Suprapubic skin (tissue), 4 donors: ENCODE measurements around the gene ZNF804A.

ENCODE experiments used
- EP300 ChIP-seq: sonication (generic); formaldehyde crosslinking; IDR thresholded peaks from one replicate; pipeline ENCODE4 v1.6.1; 2017; ENCODE audit warnings: antibody characterized with exemption
- POLR2A ChIP-seq, 2 donors: fragments of 450-650 bp; IDR thresholded peaks; one replicate each; pipeline ENCODE4 v1.6.1; 2017; ENCODE audit warnings: antibody characterized with exemption in 2 of 2, mild to moderate bottlenecking in 2 of 2, moderate library complexity in 2 of 2
- POLR2AphosphoS5 ChIP-seq, 3 donors: sonication (generic); formaldehyde crosslinking; IDR thresholded peaks; one replicate each; pipeline ENCODE4 v1.6.1; 2017; ENCODE audit warnings: antibody characterized with exemption in 3 of 3
- TF ChIP-seq, protein P1 (sequence below), 2 donors: fragments of 200-600 bp in 1 of 2; fragments of 450-650 bp in 1 of 2; sonication (generic) in 1 of 2; IDR thresholded peaks; one replicate each; pipeline ENCODE4 v1.5.1; 2016 to 2019; ENCODE audit warnings: antibody characterized with exemption in 2 of 2, mild to moderate bottlenecking in 1 of 2, moderate library complexity in 1 of 2

- TF ChIP-seq, protein P1, sequence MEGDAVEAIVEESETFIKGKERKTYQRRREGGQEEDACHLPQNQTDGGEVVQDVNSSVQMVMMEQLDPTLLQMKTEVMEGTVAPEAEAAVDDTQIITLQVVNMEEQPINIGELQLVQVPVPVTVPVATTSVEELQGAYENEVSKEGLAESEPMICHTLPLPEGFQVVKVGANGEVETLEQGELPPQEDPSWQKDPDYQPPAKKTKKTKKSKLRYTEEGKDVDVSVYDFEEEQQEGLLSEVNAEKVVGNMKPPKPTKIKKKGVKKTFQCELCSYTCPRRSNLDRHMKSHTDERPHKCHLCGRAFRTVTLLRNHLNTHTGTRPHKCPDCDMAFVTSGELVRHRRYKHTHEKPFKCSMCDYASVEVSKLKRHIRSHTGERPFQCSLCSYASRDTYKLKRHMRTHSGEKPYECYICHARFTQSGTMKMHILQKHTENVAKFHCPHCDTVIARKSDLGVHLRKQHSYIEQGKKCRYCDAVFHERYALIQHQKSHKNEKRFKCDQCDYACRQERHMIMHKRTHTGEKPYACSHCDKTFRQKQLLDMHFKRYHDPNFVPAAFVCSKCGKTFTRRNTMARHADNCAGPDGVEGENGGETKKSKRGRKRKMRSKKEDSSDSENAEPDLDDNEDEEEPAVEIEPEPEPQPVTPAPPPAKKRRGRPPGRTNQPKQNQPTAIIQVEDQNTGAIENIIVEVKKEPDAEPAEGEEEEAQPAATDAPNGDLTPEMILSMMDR (IDR thresholded peaks at IDR 0.05) = no peak
- TF ChIP-seq POLR2A (IDR thresholded peaks at IDR 0.05) (no peak), EP300 (no peak), POLR2AphosphoS5 (IDR thresholded peaks at IDR 0.05) (no peak)
These were observed 308.4 kb downstream of the ZNF804A start for GRCh38 chr2:184906709-184907108.
